Kidney epithelial cell (primary cell): ENCODE data around the gene ZNF532. TPM values are rescaled to one million over a fixed set of nuclear protein-coding genes. Genes with fewer than 3 reads are reported as not detected.
"Not testable (repeated sequence)": the region's sequence is repeated elsewhere in the genome, so short reads cannot be mapped to it uniquely, and the experiment has no call there.

ENCODE experiments used
- DNase-seq: peaks from one replicate; pipeline ENCODE4 v3.0.0-alpha.2; 2010; ENCODE audit warnings: low read depth
- H3K27me3 ChIP-seq: 2 replicates; pipeline ENCODE4 v1.6.0; 2011; ENCODE audit warnings: low read length; ENCODE audit not compliant: control insufficient read depth, insufficient read depth
- H3K36me3 ChIP-seq: 2 replicates; pipeline ENCODE4 v1.5.1; 2011; ENCODE audit warnings: low read length; ENCODE audit not compliant: control insufficient read depth, insufficient read depth
- H3K4me3 ChIP-seq: 2 replicates; pipeline ENCODE4 v1.5.1; 2011; ENCODE audit warnings: low read depth, mild to moderate bottlenecking, control low read depth, low read length
- CTCF ChIP-seq: IDR thresholded peaks from 2 replicates; pipeline ENCODE4 v1.5.1; 2011; ENCODE audit warnings: mild to moderate bottlenecking, moderate library complexity, low read length, control low read depth, inconsistent platforms; ENCODE audit not compliant: insufficient read depth, poor library complexity, severe bottlenecking
- total RNA-seq: library from RNA; depleted of rRNA; stranded (reverse); fragments of >200 nt; gene quantifications from 2 replicates; pipeline ENCODE4 v1.2.3, GENCODE V29; 2015

Gene ZNF532
- total RNA-seq, 1 donor from 2014 or later: 89.5 TPM

GRCh38 chr18:58852629-58853028 is 12.0 kb upstream of the ZNF532 start:
- H3K27me3 ChIP-seq: no peaks in the 10 kb centered on the region
- H3K36me3 ChIP-seq: no peaks in the 10 kb centered on the region
- DNase-seq: no peak
- no peak for TF ChIP-seq CTCF
- no peak overlapping the region for H3K4me3 ChIP-seq

GRCh38 chr18:58853561-58853960 is 11.1 kb upstream of the ZNF532 start:
- H3K27me3 ChIP-seq: no peaks in the 10 kb centered on the region
- H3K4me3 ChIP-seq: no peak overlapping the region
- no peak for TF ChIP-seq CTCF
- no peaks in the 10 kb centered on the region for H3K36me3 ChIP-seq
- no peak for DNase-seq

DNA sequence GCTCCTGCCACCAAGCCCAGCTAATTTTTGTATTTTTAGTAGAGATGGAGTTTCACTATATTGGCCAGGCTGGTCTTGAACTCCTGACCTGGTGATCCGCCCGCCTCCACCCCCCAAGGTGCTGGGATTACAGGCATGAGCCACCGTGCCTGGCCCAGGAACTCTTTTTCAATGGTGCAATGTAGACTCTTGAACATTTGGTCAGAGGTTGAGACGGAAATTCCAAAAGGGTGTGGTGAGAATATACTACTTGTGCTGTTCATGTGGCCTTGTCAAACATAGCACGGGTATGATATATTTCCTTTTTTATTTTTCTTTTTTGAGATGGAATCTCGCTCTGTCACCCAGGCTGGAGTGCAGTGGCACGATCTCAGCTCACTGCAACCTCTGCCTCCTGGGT is 9.2 kb upstream of the ZNF532 start:
- not testable (repeated sequence) for H3K36me3 ChIP-seq, H3K27me3 ChIP-seq, DNase-seq, H3K4me3 ChIP-seq

- Histone ChIP-seq H3K4me3 (no peak overlapping the region), H3K36me3 (no peaks in the 10 kb centered on the region), H3K27me3 (no peaks in the 10 kb centered on the region)
- no peak for TF ChIP-seq CTCF
- no peak for DNase-seq
Measured at GRCh38 chr18:58856881-58857280, 7.8 kb upstream of the ZNF532 start.

DNA sequence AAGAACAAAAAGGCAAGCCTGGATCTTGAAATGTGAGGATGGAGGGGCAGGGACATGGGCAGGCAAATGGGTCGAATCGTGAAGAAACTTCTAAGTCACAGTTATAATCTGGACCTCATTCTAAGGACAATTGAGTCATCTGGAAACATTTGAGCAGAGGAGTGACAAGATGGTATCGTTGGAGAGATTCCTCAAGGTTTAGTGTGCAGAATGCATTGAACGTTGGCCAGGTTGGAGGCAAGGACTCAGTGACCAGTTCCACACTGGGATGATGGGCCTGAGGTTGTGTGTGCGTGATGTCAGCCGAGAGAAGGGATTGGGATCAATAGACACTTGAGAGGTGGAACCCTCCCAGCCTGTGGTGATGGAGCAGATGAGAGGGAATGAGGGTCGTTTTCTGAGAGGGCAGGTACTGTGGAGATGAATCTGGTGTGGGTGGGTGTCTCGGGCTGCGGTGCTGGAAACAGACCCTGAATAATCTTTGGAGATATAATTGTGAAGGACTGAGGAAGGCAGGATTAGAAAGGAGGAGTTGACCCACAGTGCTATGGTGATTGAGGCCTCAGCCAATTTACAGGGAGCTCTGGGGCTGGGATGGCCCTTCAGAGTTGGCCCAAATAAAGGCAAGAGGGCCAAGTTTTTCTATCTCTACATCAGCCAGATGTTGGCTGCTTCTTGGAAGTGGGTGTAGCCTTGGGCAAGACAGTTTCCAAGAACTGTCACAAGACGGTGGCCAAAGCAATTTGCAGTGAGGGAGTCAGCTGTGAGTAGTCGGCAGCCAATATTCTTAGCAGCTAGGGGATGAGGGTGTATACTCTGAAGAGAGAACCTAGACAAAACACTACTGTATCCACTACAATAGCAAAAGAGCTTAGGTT is 5.8 kb upstream of the ZNF532 start:
- no peak for DNase-seq

GRCh38 chr18:58859907-58860306 is 4.8 kb upstream of the ZNF532 start:
- no peak for DNase-seq
- Histone ChIP-seq H3K27me3 (no peaks in the 10 kb centered on the region), H3K36me3 (no peaks in the 10 kb centered on the region), H3K4me3 (no peak overlapping the region)
- no peak for TF ChIP-seq CTCF

More for the DNA sequence above, 5.8 kb upstream of the ZNF532 start:
- Histone ChIP-seq H3K27me3 (no peaks in the 10 kb centered on the region), H3K4me3 (no peak overlapping the region), H3K36me3 (no peaks in the 10 kb centered on the region)
- TF ChIP-seq CTCF: no peak
